ENCODE results near the gene CFAP70.
A peak's percentile ranks its signal among the peaks of the same experiment; 100 is the strongest.

Gene CFAP70

GRCh38 chr10:73252445-73253224, 106.0 kb downstream of the CFAP70 start, which contains the start of gene MRPS16:
Gene MRPS16, minus strand, starts transcription at chr10:73252644. Its CDS starts 162 bp downstream, at chr10:73252482.
- peak; percentile 92 for DNase-seq (ENCODE audit: low spot score)

GRCh38 chr10:73251683-73252444, 106.8 kb downstream of the CFAP70 start:
- DNase-seq (ENCODE audit: low spot score), result no peak

GRCh38 chr10:73248259-73248724, 110.4 kb downstream of the CFAP70 start:
- no peak for DNase-seq (ENCODE audit: low spot score)

- DNase-seq (ENCODE audit: low spot score), result peak; percentile 13
These were observed 111.0 kb downstream of the CFAP70 start for GRCh38 chr10:73247509-73248258.

GRCh38 chr10:73246646-73247508, 111.8 kb downstream of the CFAP70 start, which contains the start of gene DNAJC9:
Gene DNAJC9, minus strand, starts transcription at chr10:73247255. Its CDS starts 66 bp downstream, at chr10:73247189.
- DNase-seq (ENCODE audit: low spot score), result peak; percentile 97

GRCh38 chr10:73246322-73246645, 112.4 kb downstream of the CFAP70 start:
- DNase-seq (ENCODE audit: low spot score), result no peak

- DNase-seq (ENCODE audit: low spot score), result no peak
These were observed 113.7 kb downstream of the CFAP70 start for GRCh38 chr10:73244866-73245477.

GRCh38 chr10:73239908-73240307, 118.8 kb downstream of the CFAP70 start:
- DNase-seq (ENCODE audit: low spot score), result no peak

GRCh38 chr10:73238990-73239566, 119.6 kb downstream of the CFAP70 start:
- DNase-seq (ENCODE audit: low spot score), result no peak

- DNase-seq (ENCODE audit: low spot score), result no peak
These were observed 124.0 kb downstream of the CFAP70 start for GRCh38 chr10:73234695-73235094.

GRCh38 chr10:73233883-73234282, 124.8 kb downstream of the CFAP70 start:
- DNase-seq (ENCODE audit: low spot score), result no peak

- DNase-seq (ENCODE audit: low spot score), result no peak
These were observed 125.8 kb downstream of the CFAP70 start for GRCh38 chr10:73232887-73233286.

GRCh38 chr10:73229567-73229966, 129.1 kb downstream of the CFAP70 start:
- no peak for DNase-seq (ENCODE audit: low spot score)

GRCh38 chr10:73228247-73228646, 130.4 kb downstream of the CFAP70 start:
- no peak for DNase-seq (ENCODE audit: low spot score)

- no peak for DNase-seq (ENCODE audit: low spot score)
These were observed 132.0 kb downstream of the CFAP70 start for GRCh38 chr10:73226663-73227062.

- DNase-seq (ENCODE audit: low spot score), result no peak
These were observed 133.1 kb downstream of the CFAP70 start for GRCh38 chr10:73225518-73225917.

GRCh38 chr10:73220989-73221388, 137.7 kb downstream of the CFAP70 start:
- DNase-seq (ENCODE audit: low spot score), result no peak

GRCh38 chr10:73219384-73219783, 139.3 kb downstream of the CFAP70 start:
- DNase-seq (ENCODE audit: low spot score), result no peak

GRCh38 chr10:73218431-73219191, 140.1 kb downstream of the CFAP70 start:
- DNase-seq (ENCODE audit: low spot score), result no peak

- no peak for DNase-seq (ENCODE audit: low spot score)
These were observed 141.0 kb downstream of the CFAP70 start for GRCh38 chr10:73217628-73218027.

All from CD4-positive, alpha-beta T cell treated with Interleukin-15 for 4 hours (primary cell).